Measurements from ENCODE around the gene LAMB2.

The LAMB2 gene

GRCh38 chr3:49120096-49120437, 12.8 kb downstream of the LAMB2 start:
- DNase-seq = no peak

GRCh38 chr3:49119439-49119838, 13.4 kb downstream of the LAMB2 start:
- DNase-seq = no peak

- no peak for DNase-seq
Observed at GRCh38 chr3:49119036-49119435, 13.8 kb downstream of the LAMB2 start.

GRCh38 chr3:49112262-49112661, 20.6 kb downstream of the LAMB2 start:
- DNase-seq = no peak

- DNase-seq = no peak
Observed at GRCh38 chr3:49111347-49111746, 21.5 kb downstream of the LAMB2 start.

GRCh38 chr3:49110780-49111179, 22.1 kb downstream of the LAMB2 start:
- no peak for DNase-seq

GRCh38 chr3:49108346-49108745, 24.5 kb downstream of the LAMB2 start:
- DNase-seq = no peak

- DNase-seq = peak; percentile 92
Observed at GRCh38 chr3:49104427-49105291, 28.2 kb downstream of the LAMB2 start, which contains the start of gene QARS1. QARS1 (minus strand) TSS chr3:49104757; CDS start chr3:49104733, 24 bp downstream.

GRCh38 chr3:49104052-49104426, 28.8 kb downstream of the LAMB2 start:
- no peak for DNase-seq

GRCh38 chr3:49100046-49100615, 32.7 kb downstream of the LAMB2 start:
- DNase-seq = no peak

GRCh38 chr3:49098910-49099630, 33.8 kb downstream of the LAMB2 start:
- no peak for DNase-seq

- no peak for DNase-seq
Observed at GRCh38 chr3:49098429-49098828, 34.4 kb downstream of the LAMB2 start.

GRCh38 chr3:49093853-49094767, 38.7 kb downstream of the LAMB2 start, which contains the start of gene QRICH1:
QRICH1 (minus strand) TSS chr3:49094071; CDS start chr3:49077017, 17,054 bp downstream.
- DNase-seq = peak; percentile 97

GRCh38 chr3:49092938-49093852, 39.7 kb downstream of the LAMB2 start:
- DNase-seq = peak; percentile 92

- no peak for DNase-seq
Observed at GRCh38 chr3:49081429-49081828, 51.4 kb downstream of the LAMB2 start.

GRCh38 chr3:49079270-49079669, 53.6 kb downstream of the LAMB2 start:
- no peak for DNase-seq

GRCh38 chr3:49076646-49077045, 56.2 kb downstream of the LAMB2 start:
- DNase-seq = no peak

GRCh38 chr3:49076116-49076515, 56.7 kb downstream of the LAMB2 start:
- no peak for DNase-seq
